ENCODE measurements around the gene HAND1. TPM values are rescaled to one million over a fixed set of nuclear protein-coding genes. Genes with fewer than 3 reads are reported as not detected.

Gene HAND1
- total RNA-seq, 1 donor from 2014 or later: not detected

DNA sequence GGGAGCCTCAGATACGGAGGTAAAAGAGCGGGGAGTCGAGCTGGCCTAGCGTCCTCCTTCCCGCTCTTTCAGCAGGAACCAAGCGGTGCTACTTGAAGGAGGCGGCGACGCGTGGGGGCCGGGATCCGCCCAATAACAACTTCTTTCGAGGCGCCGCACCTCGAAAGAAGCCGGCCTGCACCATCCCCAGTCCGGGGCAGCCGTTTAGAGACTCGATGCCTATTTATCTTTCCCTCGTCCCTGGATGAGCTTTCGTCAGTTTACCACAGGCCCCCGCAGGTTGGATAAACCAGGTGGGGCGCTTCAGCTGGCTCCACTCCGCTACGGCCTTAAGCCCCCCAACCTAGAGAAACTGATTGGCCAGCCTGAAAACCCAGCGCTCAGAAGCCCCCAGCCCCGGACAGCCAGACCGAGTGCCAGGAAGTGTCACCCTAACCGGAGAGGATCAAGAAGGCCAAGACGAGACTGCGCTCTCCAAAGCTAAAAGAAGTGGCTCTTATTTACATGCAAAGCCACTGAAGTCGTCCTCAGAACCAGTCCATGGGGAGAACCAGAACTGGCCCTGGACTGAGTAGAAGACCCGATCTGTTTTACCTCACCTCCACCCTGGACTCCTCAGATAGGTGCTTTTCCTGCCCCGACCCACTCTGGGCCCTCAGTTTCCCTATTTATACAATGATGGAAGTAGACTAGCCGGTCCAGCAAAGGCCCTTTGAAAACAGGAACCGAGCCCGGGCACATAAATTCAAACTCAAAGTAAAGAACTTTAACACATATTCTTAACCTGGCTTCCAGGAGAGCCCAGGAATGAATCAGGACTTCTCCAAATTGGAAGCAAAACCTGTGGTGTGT, 1.4 kb downstream of the HAND1 start:
- H3K36me3 ChIP-seq: no peaks in the 10 kb centered on the region
- H3K4me1 ChIP-seq: peaks cover 50% of the 10 kb centered on the region
- DNase-seq (no peak), ATAC-seq (no peak)
- no peak overlapping the region for H3K4me3 ChIP-seq
- TF ChIP-seq, protein P1, sequence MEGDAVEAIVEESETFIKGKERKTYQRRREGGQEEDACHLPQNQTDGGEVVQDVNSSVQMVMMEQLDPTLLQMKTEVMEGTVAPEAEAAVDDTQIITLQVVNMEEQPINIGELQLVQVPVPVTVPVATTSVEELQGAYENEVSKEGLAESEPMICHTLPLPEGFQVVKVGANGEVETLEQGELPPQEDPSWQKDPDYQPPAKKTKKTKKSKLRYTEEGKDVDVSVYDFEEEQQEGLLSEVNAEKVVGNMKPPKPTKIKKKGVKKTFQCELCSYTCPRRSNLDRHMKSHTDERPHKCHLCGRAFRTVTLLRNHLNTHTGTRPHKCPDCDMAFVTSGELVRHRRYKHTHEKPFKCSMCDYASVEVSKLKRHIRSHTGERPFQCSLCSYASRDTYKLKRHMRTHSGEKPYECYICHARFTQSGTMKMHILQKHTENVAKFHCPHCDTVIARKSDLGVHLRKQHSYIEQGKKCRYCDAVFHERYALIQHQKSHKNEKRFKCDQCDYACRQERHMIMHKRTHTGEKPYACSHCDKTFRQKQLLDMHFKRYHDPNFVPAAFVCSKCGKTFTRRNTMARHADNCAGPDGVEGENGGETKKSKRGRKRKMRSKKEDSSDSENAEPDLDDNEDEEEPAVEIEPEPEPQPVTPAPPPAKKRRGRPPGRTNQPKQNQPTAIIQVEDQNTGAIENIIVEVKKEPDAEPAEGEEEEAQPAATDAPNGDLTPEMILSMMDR (IDR thresholded peaks at IDR 0.05): no peak
- no peaks in the 10 kb centered on the region for H3K9me3 ChIP-seq
- intact Hi-C loops (cut with DNase I): no loop called here
- no peak overlapping the region for H3K27ac ChIP-seq
- peaks cover 100% of the 10 kb centered on the region for H3K27me3 ChIP-seq

DNA sequence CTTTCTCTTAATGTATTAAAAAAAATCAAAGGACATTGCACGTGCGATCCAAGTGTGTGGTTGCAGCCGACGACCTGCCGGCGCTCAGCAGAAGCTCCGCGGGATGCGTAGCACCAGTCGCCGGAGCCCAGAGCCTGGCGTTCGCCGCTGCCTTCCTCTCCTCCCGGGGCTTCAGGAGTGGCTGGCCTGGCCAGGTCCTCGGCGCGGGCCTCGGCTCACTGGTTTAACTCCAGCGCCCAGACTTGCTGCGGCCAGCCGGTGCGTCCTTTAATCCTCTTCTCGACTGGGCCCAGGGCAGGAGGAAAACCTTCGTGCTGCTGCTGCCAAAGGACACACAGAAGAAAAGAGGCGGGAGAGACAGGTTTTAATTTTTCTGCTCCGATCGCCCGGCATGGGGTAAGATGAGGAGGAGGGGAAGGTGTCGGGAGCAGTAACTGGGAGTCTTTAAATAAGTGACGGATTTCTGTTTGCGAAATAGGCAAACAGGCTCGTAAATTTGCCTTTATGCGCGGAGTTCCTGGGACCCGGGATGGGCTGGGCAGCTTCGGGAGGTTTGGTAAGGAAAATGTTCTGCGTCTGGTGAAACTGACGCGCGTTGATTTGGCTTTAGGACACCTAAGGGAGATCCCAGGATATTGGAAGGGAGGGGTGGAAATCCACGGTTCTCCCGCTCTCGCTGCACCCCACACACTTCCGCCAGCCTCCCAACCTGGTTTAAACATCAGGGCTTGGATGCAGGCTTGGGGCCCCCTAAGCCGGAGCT, 2.3 kb downstream of the HAND1 start:
- intact Hi-C loops (cut with DNase I): no loop called here
- H3K4me3 ChIP-seq: no peak overlapping the region
- H3K4me1 ChIP-seq: peaks cover 50% of the 10 kb centered on the region
- no peaks in the 10 kb centered on the region for H3K36me3 ChIP-seq
- TF ChIP-seq, protein P1 (IDR thresholded peaks at IDR 0.05): no peak
- ATAC-seq (no peak), DNase-seq (no peak)
- H3K27me3 ChIP-seq: peaks cover 100% of the 10 kb centered on the region
- H3K27ac ChIP-seq: no peak overlapping the region
- H3K9me3 ChIP-seq: no peaks in the 10 kb centered on the region

DNA sequence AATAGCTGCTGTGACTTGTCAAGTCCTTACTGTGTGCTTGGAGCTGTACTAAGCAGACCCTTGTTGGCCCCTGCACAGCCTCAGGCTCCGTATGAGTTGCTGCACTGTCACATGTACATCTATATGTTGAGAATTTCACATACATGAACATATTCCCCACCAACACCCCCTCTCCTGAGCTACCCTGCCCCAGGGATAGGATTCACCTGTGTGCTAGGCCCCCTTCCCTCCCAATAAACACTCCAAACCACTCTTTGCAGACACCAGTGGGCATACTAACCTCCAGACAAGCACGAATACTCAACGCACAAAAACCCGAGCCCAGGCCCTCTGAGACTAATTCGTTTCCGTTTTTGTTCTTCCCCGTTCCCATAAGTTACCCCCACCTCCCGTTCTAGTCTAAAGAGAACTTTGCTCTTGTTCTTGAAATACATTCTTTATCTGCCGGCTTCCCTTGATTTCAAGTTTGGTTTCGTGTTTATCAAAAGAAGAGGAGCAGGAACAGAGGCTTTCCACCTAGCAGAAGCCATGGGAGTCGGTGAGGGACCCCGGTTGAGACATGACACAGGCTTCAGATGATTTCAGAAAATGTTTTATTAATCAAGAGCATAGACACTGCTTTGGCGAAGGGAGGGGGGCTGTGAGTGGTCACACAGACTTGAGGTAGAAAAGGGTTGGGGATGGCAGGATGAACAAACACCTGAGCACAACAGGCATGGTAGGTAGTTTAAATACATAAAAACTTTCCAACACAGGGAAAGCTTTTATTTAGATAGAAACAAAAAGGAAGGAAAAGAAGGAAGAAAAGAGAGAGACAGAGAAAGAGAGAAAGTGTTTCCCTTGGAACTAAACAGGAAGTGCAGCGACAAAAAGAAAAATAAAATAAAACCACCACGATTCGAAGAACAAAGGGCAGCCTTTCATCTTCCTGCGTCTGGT, 3.4 kb downstream of the HAND1 start:
- TF ChIP-seq, protein P1 (IDR thresholded peaks at IDR 0.05): no peak
- ATAC-seq: no peak
- DNase-seq: no peak
- Histone ChIP-seq H3K36me3 (no peaks in the 10 kb centered on the region), H3K27ac (no peak overlapping the region), H3K27me3 (peaks cover 100% of the 10 kb centered on the region), H3K4me1 (peaks cover 50% of the 10 kb centered on the region), H3K4me3 (no peak overlapping the region), H3K9me3 (no peaks in the 10 kb centered on the region)
- intact Hi-C loops (cut with DNase I): no loop called here

DNA sequence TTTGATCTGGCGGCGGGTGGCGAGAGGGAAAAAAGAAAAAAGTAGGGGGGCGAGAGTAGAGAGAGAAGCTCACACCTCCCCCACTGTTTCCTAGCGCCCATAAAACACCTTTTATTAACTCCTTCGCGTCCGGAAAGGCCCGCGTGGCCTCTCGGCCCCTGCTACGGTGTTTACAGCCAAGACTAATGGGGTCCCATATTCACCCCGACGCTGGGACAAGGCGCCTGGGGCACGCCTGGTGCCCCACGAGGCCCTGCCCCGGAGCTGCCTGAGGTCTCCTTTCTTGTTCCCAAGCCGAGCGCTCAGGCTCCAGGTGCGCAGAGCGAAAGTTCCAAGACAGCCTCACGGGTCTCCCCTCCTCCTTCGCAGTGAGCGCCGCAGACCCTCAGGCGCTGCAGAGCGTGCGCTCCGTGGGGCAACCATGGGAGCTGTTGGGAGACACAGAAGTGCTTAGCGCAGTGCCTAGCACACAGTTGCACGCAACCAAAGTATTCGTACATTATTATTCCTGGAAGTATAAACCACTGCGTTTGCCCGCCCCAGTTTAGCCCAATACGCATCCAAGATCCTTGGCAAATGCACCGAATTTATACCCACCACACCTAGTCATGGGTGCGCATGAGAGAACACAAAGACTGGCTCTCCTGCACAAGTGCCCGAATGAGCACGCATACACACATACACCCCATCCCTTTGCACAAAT, 4.3 kb downstream of the HAND1 start:
- Histone ChIP-seq H3K4me3 (no peak overlapping the region), H3K36me3 (no peaks in the 10 kb centered on the region), H3K4me1 (peaks cover 47% of the 10 kb centered on the region), H3K27me3 (peaks cover 100% of the 10 kb centered on the region), H3K9me3 (no peaks in the 10 kb centered on the region), H3K27ac (no peak overlapping the region)
- no peak for DNase-seq
- intact Hi-C loops (cut with DNase I): no loop called here
- TF ChIP-seq, protein P1 (IDR thresholded peaks at IDR 0.05): no peak
- no peak for ATAC-seq
